ENCODE data around the gene BEND5. TPM values are rescaled to one million over a fixed set of nuclear protein-coding genes. Genes with fewer than 3 reads are reported as not detected.

The BEND5 gene
- total and polyA plus RNA-seq, 7 experiments from 2014 or later = 3.6 to 12.6 (median 8.7) TPM

GRCh38 chr1:48757363-48757762, 19.3 kb downstream of the BEND5 start:
- H3K4me1 Mint-ChIP-seq = peaks cover 0 to 17% (median 7%) of the 10 kb centered on the region in 7 donors

GRCh38 chr1:48756683-48757316, 19.9 kb downstream of the BEND5 start:
- Histone ChIP-seq H3K27ac (ENCODE audit: low read depth, low read length) (no peak overlapping the region), H3K27me3 (ENCODE audit: control insufficient read depth in 2 of 2, insufficient read depth in 2 of 2, low read length in 2 of 2) (no peaks in the 10 kb centered on the region), H3K4me1 (ENCODE audit: control insufficient read depth in 2 of 2, insufficient read depth in 2 of 2, low read length in 2 of 2) (no peaks in the 10 kb centered on the region), H3K9me3 (ENCODE audit: control insufficient read depth in 2 of 3, low read length in 3 of 3) (no peaks in the 10 kb centered on the region), H3K36me3 (ENCODE audit: control insufficient read depth in 2 of 3, insufficient read depth in 3 of 3, low read length in 3 of 3) (peaks cover 0 to 60% (median 0%) of the 10 kb centered on the region in 3 experiments), H3K4me3 (ENCODE audit: low read length) (no peak overlapping the region)
- intact Hi-C loops (cut with micrococcal nuclease) = no loop called here
- Mint-ChIP-seq H3K27me3 (no peaks in the 10 kb centered on the region), H3K36me3 (peaks cover 19 to 68% (median 46%) of the 10 kb centered on the region in 5 donors), H3K4me1 (peaks cover 0 to 17% (median 7%) of the 10 kb centered on the region in 7 donors), H3K9me3 (no peaks in the 10 kb centered on the region), H3K4me3 (no peak overlapping the region), H3K27ac (no peak overlapping the region)
- DNase-seq (no peak), ATAC-seq (no peak)
- CTCF ChIA-PET = interaction anchor here (0.5 kb wide), 1 partner anchor 45 kb away, joined by 4 read pairs; no protein-coding TSS in a partner anchor
- POLR2A ChIA-PET = no interaction called here

More at GRCh38 chr1:48757363-48757762, 19.3 kb downstream of the BEND5 start:
- Mint-ChIP-seq H3K27me3 (no peaks in the 10 kb centered on the region), H3K4me3 (no peak overlapping the region), H3K27ac (no peak overlapping the region), H3K36me3 (peaks cover 20 to 65% (median 48%) of the 10 kb centered on the region in 5 donors), H3K9me3 (peaks cover 0 to 1% (median 0%) of the 10 kb centered on the region in 11 donors)
- no peak for ATAC-seq
- POLR2A ChIA-PET = no interaction called here
- no peak for DNase-seq
- Histone ChIP-seq H3K4me1 (ENCODE audit: control insufficient read depth in 2 of 2, insufficient read depth in 2 of 2, low read length in 2 of 2) (no peaks in the 10 kb centered on the region), H3K9me3 (ENCODE audit: control insufficient read depth in 2 of 3, low read length in 3 of 3) (no peaks in the 10 kb centered on the region), H3K27me3 (ENCODE audit: control insufficient read depth in 2 of 2, insufficient read depth in 2 of 2, low read length in 2 of 2) (no peaks in the 10 kb centered on the region), H3K36me3 (ENCODE audit: control insufficient read depth in 2 of 3, insufficient read depth in 3 of 3, low read length in 3 of 3) (peaks cover 0 to 60% (median 0%) of the 10 kb centered on the region in 3 experiments), H3K27ac (ENCODE audit: low read depth, low read length) (no peak overlapping the region), H3K4me3 (ENCODE audit: low read length) (no peak overlapping the region)
- intact Hi-C loops (cut with micrococcal nuclease) = no loop called here
- CTCF ChIA-PET = no interaction called here

- ATAC-seq (no peak), DNase-seq (no peak)
- no peak overlapping the region for H3K27ac Mint-ChIP-seq
- H3K36me3 Mint-ChIP-seq = peaks cover 13 to 67% (median 36%) of the 10 kb centered on the region in 5 donors
- Histone ChIP-seq H3K4me3 (ENCODE audit: low read length) (no peak overlapping the region), H3K27ac (ENCODE audit: low read depth, low read length) (no peak overlapping the region), H3K27me3 (ENCODE audit: control insufficient read depth in 2 of 2, insufficient read depth in 2 of 2, low read length in 2 of 2) (no peaks in the 10 kb centered on the region), H3K9me3 (ENCODE audit: control insufficient read depth in 2 of 3, low read length in 3 of 3) (no peaks in the 10 kb centered on the region), H3K4me1 (ENCODE audit: control insufficient read depth in 2 of 2, insufficient read depth in 2 of 2, low read length in 2 of 2) (no peaks in the 10 kb centered on the region), H3K36me3 (ENCODE audit: control insufficient read depth in 2 of 3, insufficient read depth in 3 of 3, low read length in 3 of 3) (peaks cover 0 to 37% (median 0%) of the 10 kb centered on the region in 3 experiments)
- CTCF ChIA-PET = no interaction called here
- POLR2A ChIA-PET = no interaction called here
- H3K4me1 Mint-ChIP-seq = peaks cover 0 to 18% (median 5%) of the 10 kb centered on the region in 7 donors
- H3K9me3 Mint-ChIP-seq = no peaks in the 10 kb centered on the region
- intact Hi-C loops (cut with micrococcal nuclease) = no loop called here
- H3K27me3 Mint-ChIP-seq = no peaks in the 10 kb centered on the region
- H3K4me3 Mint-ChIP-seq = no peak overlapping the region
Measured at GRCh38 chr1:48753293-48753692, 23.4 kb downstream of the BEND5 start.

- intact Hi-C loops (cut with micrococcal nuclease) = no loop called here
- Histone ChIP-seq H3K27ac (ENCODE audit: low read depth, low read length) (no peak overlapping the region), H3K4me1 (ENCODE audit: control insufficient read depth in 2 of 2, insufficient read depth in 2 of 2, low read length in 2 of 2) (no peaks in the 10 kb centered on the region), H3K27me3 (ENCODE audit: control insufficient read depth in 2 of 2, insufficient read depth in 2 of 2, low read length in 2 of 2) (no peaks in the 10 kb centered on the region), H3K9me3 (ENCODE audit: control insufficient read depth in 2 of 3, low read length in 3 of 3) (no peaks in the 10 kb centered on the region), H3K4me3 (ENCODE audit: low read length) (no peak overlapping the region), H3K36me3 (ENCODE audit: control insufficient read depth in 2 of 3, insufficient read depth in 3 of 3, low read length in 3 of 3) (peaks cover 0 to 17% (median 0%) of the 10 kb centered on the region in 3 experiments)
- ATAC-seq (peak; percentile 69), DNase-seq (no peak)
- Mint-ChIP-seq H3K27ac (no peak overlapping the region), H3K36me3 (peaks cover 3 to 61% (median 17%) of the 10 kb centered on the region in 5 donors), H3K9me3 (no peaks in the 10 kb centered on the region), H3K27me3 (no peaks in the 10 kb centered on the region), H3K4me3 (no peak overlapping the region), H3K4me1 (peaks cover 0 to 14% (median 0%) of the 10 kb centered on the region in 7 donors)
- ChIA-PET CTCF (no interaction called here), POLR2A (no interaction called here)
Measured at GRCh38 chr1:48750109-48750508, 26.6 kb downstream of the BEND5 start.

GRCh38 chr1:48749068-48749467, 27.6 kb downstream of the BEND5 start:
- Histone ChIP-seq H3K4me1 (ENCODE audit: control insufficient read depth in 2 of 2, insufficient read depth in 2 of 2, low read length in 2 of 2) (no peaks in the 10 kb centered on the region), H3K27me3 (ENCODE audit: control insufficient read depth in 2 of 2, insufficient read depth in 2 of 2, low read length in 2 of 2) (no peaks in the 10 kb centered on the region), H3K4me3 (ENCODE audit: low read length) (no peak overlapping the region), H3K27ac (ENCODE audit: low read depth, low read length) (no peak overlapping the region), H3K36me3 (ENCODE audit: control insufficient read depth in 2 of 3, insufficient read depth in 3 of 3, low read length in 3 of 3) (peaks cover 0 to 18% (median 0%) of the 10 kb centered on the region in 3 experiments), H3K9me3 (ENCODE audit: control insufficient read depth in 2 of 3, low read length in 3 of 3) (no peaks in the 10 kb centered on the region)
- intact Hi-C loops (cut with micrococcal nuclease) = no loop called here
- ChIA-PET POLR2A (no interaction called here), CTCF (no interaction called here)
- Mint-ChIP-seq H3K36me3 (peaks cover 3 to 59% (median 20%) of the 10 kb centered on the region in 5 donors), H3K4me3 (no peak overlapping the region), H3K27me3 (no peaks in the 10 kb centered on the region), H3K4me1 (peaks cover 0 to 18% (median 0%) of the 10 kb centered on the region in 7 donors), H3K27ac (no peak overlapping the region), H3K9me3 (no peaks in the 10 kb centered on the region)
- ATAC-seq (no peak), DNase-seq (no peak)

- Mint-ChIP-seq H3K36me3 (peaks cover 3 to 66% (median 24%) of the 10 kb centered on the region in 5 donors), H3K4me1 (peaks cover 0 to 14% (median 0%) of the 10 kb centered on the region in 7 donors), H3K27me3 (no peaks in the 10 kb centered on the region), H3K27ac (peak overlapping the region in 1 of 9 donors; percentile 51), H3K4me3 (no peak overlapping the region), H3K9me3 (no peaks in the 10 kb centered on the region)
- ATAC-seq (no peak), DNase-seq (no peak)
- ChIA-PET POLR2A (no interaction called here), CTCF (no interaction called here)
- Histone ChIP-seq H3K36me3 (ENCODE audit: control insufficient read depth in 2 of 3, insufficient read depth in 3 of 3, low read length in 3 of 3) (peaks cover 0 to 26% (median 0%) of the 10 kb centered on the region in 3 experiments), H3K27me3 (ENCODE audit: control insufficient read depth in 2 of 2, insufficient read depth in 2 of 2, low read length in 2 of 2) (no peaks in the 10 kb centered on the region), H3K4me3 (ENCODE audit: low read length) (no peak overlapping the region), H3K4me1 (ENCODE audit: control insufficient read depth in 2 of 2, insufficient read depth in 2 of 2, low read length in 2 of 2) (no peaks in the 10 kb centered on the region), H3K9me3 (ENCODE audit: control insufficient read depth in 2 of 3, low read length in 3 of 3) (no peaks in the 10 kb centered on the region), H3K27ac (ENCODE audit: low read depth, low read length) (no peak overlapping the region)
- intact Hi-C loops (cut with micrococcal nuclease) = no loop called here
Measured at GRCh38 chr1:48746906-48747305, 29.8 kb downstream of the BEND5 start.

GRCh38 chr1:48744032-48744431, 32.7 kb downstream of the BEND5 start:
- intact Hi-C loops (cut with micrococcal nuclease) = no loop called here
- ChIA-PET CTCF (no interaction called here), POLR2A (no interaction called here)
- Mint-ChIP-seq H3K9me3 (no peaks in the 10 kb centered on the region), H3K4me1 (peaks cover 0 to 10% (median 5%) of the 10 kb centered on the region in 7 donors), H3K27me3 (no peaks in the 10 kb centered on the region), H3K4me3 (no peak overlapping the region), H3K36me3 (peaks cover 0 to 71% (median 37%) of the 10 kb centered on the region in 5 donors), H3K27ac (no peak overlapping the region)
- Histone ChIP-seq H3K4me1 (ENCODE audit: control insufficient read depth in 2 of 2, insufficient read depth in 2 of 2, low read length in 2 of 2) (no peaks in the 10 kb centered on the region), H3K27me3 (ENCODE audit: control insufficient read depth in 2 of 2, insufficient read depth in 2 of 2, low read length in 2 of 2) (no peaks in the 10 kb centered on the region), H3K36me3 (ENCODE audit: control insufficient read depth in 2 of 3, insufficient read depth in 3 of 3, low read length in 3 of 3) (peaks cover 0 to 42% (median 0%) of the 10 kb centered on the region in 3 experiments), H3K4me3 (ENCODE audit: low read length) (no peak overlapping the region), H3K9me3 (ENCODE audit: control insufficient read depth in 2 of 3, low read length in 3 of 3) (no peaks in the 10 kb centered on the region), H3K27ac (ENCODE audit: low read depth, low read length) (no peak overlapping the region)
- DNase-seq = no peak
- no peak for ATAC-seq

Measured in naive thymus-derived CD4-positive, alpha-beta T cell (primary cell).